Measurements from ENCODE around the gene GNAI3. TPM values are rescaled to one million over a fixed set of nuclear protein-coding genes. Genes with fewer than 3 reads are reported as not detected.
A peak's percentile ranks its signal among the peaks of the same experiment; 100 is the strongest.

Gene GNAI3
- polyA plus RNA-seq, 3 donors = 3.0 to 14.2 (median 10.4) TPM

GRCh38 chr1:109586055-109586454 is 37.6 kb downstream of the GNAI3 start:
- H3K27ac Mint-ChIP-seq = peak overlapping the region in 1 of 7 donors; percentile 16
- peaks cover 74 to 95% of the 10 kb centered on the region in 2 donors for H3K36me3 Mint-ChIP-seq
- H3K9me3 Mint-ChIP-seq = no peaks in the 10 kb centered on the region
- peaks cover 82 to 100% of the 10 kb centered on the region in 2 donors for H3K36me3 ChIP-seq (replicated peaks in 1 of 2; ENCODE audit: control insufficient read depth in 1 of 2, insufficient read depth in 2 of 2, low read length in 2 of 2)
- H3K4me1 ChIP-seq (ENCODE audit: control insufficient read depth in 1 of 2, insufficient read depth in 2 of 2, low read length in 2 of 2) = peaks cover 0 to 7% of the 10 kb centered on the region in 2 donors
- intact Hi-C loops (cut with micrococcal nuclease) = loop anchor here in 1 of 2 donors (5.0 kb wide), 1 partner anchor 34 kb away; no protein-coding TSS in a partner anchor
- H4K20me1 ChIP-seq (ENCODE audit: insufficient read depth, low read length) = peaks cover 54% of the 10 kb centered on the region
- H3K9me3 ChIP-seq (replicated peaks in 1 of 2; ENCODE audit: control insufficient read depth in 1 of 2, insufficient read depth in 1 of 2, low read length in 2 of 2) = no peaks in the 10 kb centered on the region
- H3K4me2 ChIP-seq (replicated peaks; ENCODE audit: extremely low read depth, low read length, poor library complexity, severe bottlenecking) = no peak overlapping the region
- no peak for DNase-seq
- peaks cover 15% of the 10 kb centered on the region for H3K79me2 ChIP-seq (ENCODE audit: insufficient read depth, low read length)
- H2AFZ ChIP-seq (ENCODE audit: insufficient read depth, low read depth, low read length, poor library complexity, severe bottlenecking) = no peak overlapping the region
- peaks cover 0 to 1% (median 0%) of the 10 kb centered on the region in 3 donors for H3K27me3 Mint-ChIP-seq (ENCODE audit: low read depth in 3 of 3)
- no peak overlapping the region for H3K4me3 ChIP-seq (replicated peaks in 1 of 3; ENCODE audit: low read depth in 2 of 3, low read length in 3 of 3)
- H3K4me1 Mint-ChIP-seq = peaks cover 10% of the 10 kb centered on the region
- peak overlapping the region in 1 of 2 donors; percentile 12 for H3K27ac ChIP-seq (ENCODE audit: low read depth in 1 of 2, low read length in 2 of 2)
- WGBS (ENCODE audit: insufficient coverage) = 100% methylated on average over 1 of the region's 3 CpGs
- H3K27me3 ChIP-seq (ENCODE audit: control insufficient read depth in 2 of 2, insufficient read depth in 2 of 2, low read length in 2 of 2) = no peaks in the 10 kb centered on the region
- no peak overlapping the region for H3K9ac ChIP-seq (ENCODE audit: insufficient read depth, low read length, poor library complexity, severe bottlenecking)
- H3K4me3 Mint-ChIP-seq = no peak overlapping the region
- TF ChIP-seq, protein P1, sequence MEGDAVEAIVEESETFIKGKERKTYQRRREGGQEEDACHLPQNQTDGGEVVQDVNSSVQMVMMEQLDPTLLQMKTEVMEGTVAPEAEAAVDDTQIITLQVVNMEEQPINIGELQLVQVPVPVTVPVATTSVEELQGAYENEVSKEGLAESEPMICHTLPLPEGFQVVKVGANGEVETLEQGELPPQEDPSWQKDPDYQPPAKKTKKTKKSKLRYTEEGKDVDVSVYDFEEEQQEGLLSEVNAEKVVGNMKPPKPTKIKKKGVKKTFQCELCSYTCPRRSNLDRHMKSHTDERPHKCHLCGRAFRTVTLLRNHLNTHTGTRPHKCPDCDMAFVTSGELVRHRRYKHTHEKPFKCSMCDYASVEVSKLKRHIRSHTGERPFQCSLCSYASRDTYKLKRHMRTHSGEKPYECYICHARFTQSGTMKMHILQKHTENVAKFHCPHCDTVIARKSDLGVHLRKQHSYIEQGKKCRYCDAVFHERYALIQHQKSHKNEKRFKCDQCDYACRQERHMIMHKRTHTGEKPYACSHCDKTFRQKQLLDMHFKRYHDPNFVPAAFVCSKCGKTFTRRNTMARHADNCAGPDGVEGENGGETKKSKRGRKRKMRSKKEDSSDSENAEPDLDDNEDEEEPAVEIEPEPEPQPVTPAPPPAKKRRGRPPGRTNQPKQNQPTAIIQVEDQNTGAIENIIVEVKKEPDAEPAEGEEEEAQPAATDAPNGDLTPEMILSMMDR (IDR thresholded peaks at IDR 0.05) = no peak

DNA sequence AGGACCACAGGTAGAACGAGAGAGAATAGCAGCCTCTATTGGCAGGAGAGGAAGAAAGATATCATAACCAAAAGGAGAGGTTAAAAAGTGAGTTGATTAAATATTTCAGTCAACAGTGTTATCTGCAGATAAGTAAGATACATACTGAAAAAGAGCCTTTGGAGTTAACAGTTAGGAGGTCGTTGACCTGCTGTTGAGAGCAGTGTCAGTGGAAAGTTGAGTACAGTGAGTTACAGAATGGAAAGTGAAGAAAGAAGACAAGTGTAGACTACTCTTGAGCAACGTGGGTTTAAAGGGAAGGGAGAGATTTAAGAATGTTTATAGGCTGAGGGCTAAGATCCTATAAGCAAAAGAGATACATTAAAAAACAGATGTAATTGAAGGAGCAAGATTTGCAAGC is 40.8 kb downstream of the GNAI3 start:
- Mint-ChIP-seq H3K4me1 (peaks cover 10% of the 10 kb centered on the region), H3K36me3 (peaks cover 84 to 93% of the 10 kb centered on the region in 2 donors), H3K27ac (peak overlapping the region in 3 of 7 donors; percentile 16 to 70 (median 17)), H3K4me3 (no peak overlapping the region), H3K9me3 (no peaks in the 10 kb centered on the region), H3K27me3 (ENCODE audit: low read depth in 3 of 3) (no peaks in the 10 kb centered on the region)
- no peak overlapping the region for H3K4me2 ChIP-seq (replicated peaks; ENCODE audit: extremely low read depth, low read length, poor library complexity, severe bottlenecking)
- no peak overlapping the region for H2AFZ ChIP-seq (ENCODE audit: insufficient read depth, low read depth, low read length, poor library complexity, severe bottlenecking)
- no peak overlapping the region for H3K4me3 ChIP-seq (replicated peaks in 1 of 3; ENCODE audit: low read depth in 2 of 3, low read length in 3 of 3)
- H3K4me1 ChIP-seq (ENCODE audit: control insufficient read depth in 1 of 2, insufficient read depth in 2 of 2, low read length in 2 of 2) = peaks cover 0 to 7% of the 10 kb centered on the region in 2 donors
- peak overlapping the region in 1 of 2 donors; percentile 23 for H3K27ac ChIP-seq (ENCODE audit: low read depth in 1 of 2, low read length in 2 of 2)
- H3K27me3 ChIP-seq (ENCODE audit: control insufficient read depth in 2 of 2, insufficient read depth in 2 of 2, low read length in 2 of 2) = no peaks in the 10 kb centered on the region
- peaks cover 11% of the 10 kb centered on the region for H3K79me2 ChIP-seq (ENCODE audit: insufficient read depth, low read length)
- intact Hi-C loops (cut with micrococcal nuclease) = loop anchor here in 1 of 2 donors (5.0 kb wide), 1 partner anchor 37 kb away; no protein-coding TSS in a partner anchor
- peaks cover 31% of the 10 kb centered on the region for H4K20me1 ChIP-seq (ENCODE audit: insufficient read depth, low read length)
- no peak overlapping the region for H3K9ac ChIP-seq (ENCODE audit: insufficient read depth, low read length, poor library complexity, severe bottlenecking)
- 78% methylated on average over 3 of the region's 3 CpGs for WGBS (ENCODE audit: insufficient coverage)
- no peak for DNase-seq
- no peaks in the 10 kb centered on the region for H3K9me3 ChIP-seq (replicated peaks in 1 of 2; ENCODE audit: control insufficient read depth in 1 of 2, insufficient read depth in 1 of 2, low read length in 2 of 2)
- peaks cover 89 to 100% of the 10 kb centered on the region in 2 donors for H3K36me3 ChIP-seq (replicated peaks in 1 of 2; ENCODE audit: control insufficient read depth in 1 of 2, insufficient read depth in 2 of 2, low read length in 2 of 2)
- TF ChIP-seq, protein P1 (IDR thresholded peaks at IDR 0.05) = no peak
